PFSK-1 (cell line): ENCODE data around the gene GMFB.

Experiments
- FOXP2 ChIP-seq: optimal IDR thresholded peaks from 2 replicates; pipeline ENCODE3; 2011; ENCODE audit warnings: borderline replicate concordance, control low read depth, inconsistent platforms; ENCODE audit not compliant: insufficient read depth; ENCODE audit errors: extremely low read length, extremely low read depth
- POLR2AphosphoS5 ChIP-seq: IDR thresholded peaks from 2 replicates; pipeline ENCODE4 v1.6.1; 2012; ENCODE audit warnings: low read depth, mild to moderate bottlenecking, control low read depth, low read length, moderate library complexity
- SIN3A ChIP-seq: IDR thresholded peaks from 2 replicates; pipeline ENCODE4 v1.6.1; 2012; ENCODE audit warnings: mild to moderate bottlenecking, low read length, moderate library complexity, borderline replicate concordance; ENCODE audit not compliant: insufficient read depth
- TAF1 ChIP-seq: IDR thresholded peaks from 2 replicates; pipeline ENCODE4 v1.6.1; 2012; ENCODE audit warnings: low read length, control low read depth, borderline replicate concordance; ENCODE audit not compliant: insufficient read depth
- TF ChIP-seq, protein P1 (sequence below), 2 experiments: IDR thresholded peaks; 2 replicates each; pipeline versions ENCODE4 v1.6.1 to v1.8.0; 2011 to 2012; ENCODE audit warnings: low read depth in 2 of 2, low read length in 2 of 2, control low read depth in 1 of 2, inconsistent platforms in 1 of 2, mild to moderate bottlenecking in 1 of 2, moderate library complexity in 1 of 2; ENCODE audit not compliant: insufficient read depth in 1 of 2

GMFB gene

DNA sequence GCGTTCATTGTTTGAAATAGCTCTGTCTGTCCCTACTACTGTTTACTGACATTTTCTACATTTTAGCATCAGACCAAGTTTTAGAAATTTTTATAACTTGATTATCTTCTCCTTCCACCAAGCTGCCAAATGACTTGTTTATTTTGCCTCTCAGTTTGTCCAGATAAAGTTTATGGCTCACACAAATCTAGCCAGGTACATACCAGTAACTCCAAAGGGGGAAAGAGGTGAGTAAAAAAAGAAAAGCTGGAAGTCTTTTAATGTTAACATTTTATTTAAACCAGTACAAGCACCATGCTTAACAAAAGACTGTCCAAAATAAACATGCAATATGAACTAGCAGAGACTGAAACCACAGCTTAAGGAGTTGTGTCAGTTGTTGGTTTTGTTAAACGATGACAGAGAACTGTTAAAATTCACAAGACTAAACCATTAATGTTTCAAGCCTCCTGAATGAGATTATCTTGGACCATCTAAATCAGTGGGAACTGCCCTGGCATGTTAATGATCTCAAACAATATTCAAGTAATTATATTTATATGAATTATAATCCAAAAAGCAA is 14.5 kb downstream of the GMFB start:
- no peak for TF ChIP-seq TAF1
- TF ChIP-seq FOXP2, result no peak
- TF ChIP-seq SIN3A, result no peak
- no peak for TF ChIP-seq POLR2AphosphoS5
- TF ChIP-seq, protein P1, sequence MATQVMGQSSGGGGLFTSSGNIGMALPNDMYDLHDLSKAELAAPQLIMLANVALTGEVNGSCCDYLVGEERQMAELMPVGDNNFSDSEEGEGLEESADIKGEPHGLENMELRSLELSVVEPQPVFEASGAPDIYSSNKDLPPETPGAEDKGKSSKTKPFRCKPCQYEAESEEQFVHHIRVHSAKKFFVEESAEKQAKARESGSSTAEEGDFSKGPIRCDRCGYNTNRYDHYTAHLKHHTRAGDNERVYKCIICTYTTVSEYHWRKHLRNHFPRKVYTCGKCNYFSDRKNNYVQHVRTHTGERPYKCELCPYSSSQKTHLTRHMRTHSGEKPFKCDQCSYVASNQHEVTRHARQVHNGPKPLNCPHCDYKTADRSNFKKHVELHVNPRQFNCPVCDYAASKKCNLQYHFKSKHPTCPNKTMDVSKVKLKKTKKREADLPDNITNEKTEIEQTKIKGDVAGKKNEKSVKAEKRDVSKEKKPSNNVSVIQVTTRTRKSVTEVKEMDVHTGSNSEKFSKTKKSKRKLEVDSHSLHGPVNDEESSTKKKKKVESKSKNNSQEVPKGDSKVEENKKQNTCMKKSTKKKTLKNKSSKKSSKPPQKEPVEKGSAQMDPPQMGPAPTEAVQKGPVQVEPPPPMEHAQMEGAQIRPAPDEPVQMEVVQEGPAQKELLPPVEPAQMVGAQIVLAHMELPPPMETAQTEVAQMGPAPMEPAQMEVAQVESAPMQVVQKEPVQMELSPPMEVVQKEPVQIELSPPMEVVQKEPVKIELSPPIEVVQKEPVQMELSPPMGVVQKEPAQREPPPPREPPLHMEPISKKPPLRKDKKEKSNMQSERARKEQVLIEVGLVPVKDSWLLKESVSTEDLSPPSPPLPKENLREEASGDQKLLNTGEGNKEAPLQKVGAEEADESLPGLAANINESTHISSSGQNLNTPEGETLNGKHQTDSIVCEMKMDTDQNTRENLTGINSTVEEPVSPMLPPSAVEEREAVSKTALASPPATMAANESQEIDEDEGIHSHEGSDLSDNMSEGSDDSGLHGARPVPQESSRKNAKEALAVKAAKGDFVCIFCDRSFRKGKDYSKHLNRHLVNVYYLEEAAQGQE (IDR thresholded peaks at IDR 0.05; ENCODE audit: insufficient read depth in 1 of 2, low read depth in 2 of 2, low read length in 2 of 2), result no peak

DNA sequence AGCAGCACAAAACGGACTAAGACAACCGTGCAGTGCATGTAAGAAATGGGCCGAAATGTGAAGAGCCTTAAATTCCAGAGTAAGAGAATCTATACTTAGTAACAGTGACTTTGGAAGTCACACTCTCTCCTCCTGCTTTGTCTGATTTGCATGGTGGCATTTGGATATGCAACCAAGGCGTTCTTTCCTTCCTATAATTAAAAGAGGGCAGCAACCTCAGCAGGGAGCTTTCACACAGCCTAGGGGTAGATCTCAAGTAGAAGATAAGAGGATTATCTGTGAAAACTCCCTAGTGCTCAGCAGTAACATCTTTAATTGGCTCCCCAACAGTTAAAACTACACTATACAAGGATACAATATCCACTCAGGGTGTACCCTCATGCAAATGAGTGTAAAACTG is 16.5 kb downstream of the GMFB start:
- no peak for TF ChIP-seq FOXP2
- TF ChIP-seq, protein P1 (IDR thresholded peaks at IDR 0.05; ENCODE audit: insufficient read depth in 1 of 2, low read depth in 2 of 2, low read length in 2 of 2), result no peak
- TF ChIP-seq SIN3A, result no peak
- TF ChIP-seq TAF1, result no peak
- TF ChIP-seq POLR2AphosphoS5, result no peak

DNA sequence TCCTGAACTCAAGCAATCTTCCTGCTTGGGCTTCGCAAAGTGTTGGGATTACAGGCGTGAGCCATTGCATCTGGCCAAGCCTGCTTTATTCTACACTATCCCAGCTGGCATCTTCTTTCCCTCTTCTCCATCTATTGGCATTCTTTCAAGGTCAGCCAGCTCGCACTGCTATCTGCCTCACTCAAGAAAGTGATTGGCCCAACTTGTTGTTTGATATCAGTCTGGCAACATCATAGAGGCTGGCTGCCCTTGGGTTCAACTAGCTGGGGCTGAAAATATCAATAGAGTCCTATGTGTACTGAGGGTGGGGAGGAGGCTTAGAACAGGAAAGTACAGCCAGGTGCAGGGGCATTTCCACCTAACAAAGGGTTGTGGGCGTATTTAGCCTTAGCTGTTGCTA is 17.1 kb downstream of the GMFB start:
- TF ChIP-seq FOXP2 (no peak), POLR2AphosphoS5 (no peak), SIN3A (no peak), TAF1 (no peak)
- TF ChIP-seq, protein P1 (IDR thresholded peaks at IDR 0.05; ENCODE audit: insufficient read depth in 1 of 2, low read depth in 2 of 2, low read length in 2 of 2), result no peak

DNA sequence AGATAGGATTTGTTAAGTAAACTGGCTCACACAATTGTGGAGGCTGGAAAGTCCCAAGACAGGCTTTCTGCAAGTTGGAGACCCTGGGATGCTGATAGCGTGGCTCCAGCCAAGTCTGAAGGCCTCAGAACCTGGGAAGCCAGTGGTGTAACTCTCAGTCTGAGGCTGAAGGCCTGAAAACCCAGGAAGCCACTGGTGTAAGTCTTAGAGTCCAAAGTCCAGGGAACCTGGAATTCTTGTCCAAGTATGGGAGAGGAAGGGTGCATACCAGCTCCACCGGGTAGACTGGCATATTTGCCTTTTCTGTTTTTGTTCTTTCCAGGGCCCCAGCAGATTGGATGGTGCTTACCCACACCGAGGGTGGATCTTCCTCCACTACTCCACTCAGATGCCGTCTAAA is 18.1 kb downstream of the GMFB start:
- TF ChIP-seq TAF1, result no peak
- TF ChIP-seq, protein P1 (IDR thresholded peaks at IDR 0.05; ENCODE audit: insufficient read depth in 1 of 2, low read depth in 2 of 2, low read length in 2 of 2), result no peak
- TF ChIP-seq FOXP2, result no peak
- TF ChIP-seq POLR2AphosphoS5, result no peak
- no peak for TF ChIP-seq SIN3A

DNA sequence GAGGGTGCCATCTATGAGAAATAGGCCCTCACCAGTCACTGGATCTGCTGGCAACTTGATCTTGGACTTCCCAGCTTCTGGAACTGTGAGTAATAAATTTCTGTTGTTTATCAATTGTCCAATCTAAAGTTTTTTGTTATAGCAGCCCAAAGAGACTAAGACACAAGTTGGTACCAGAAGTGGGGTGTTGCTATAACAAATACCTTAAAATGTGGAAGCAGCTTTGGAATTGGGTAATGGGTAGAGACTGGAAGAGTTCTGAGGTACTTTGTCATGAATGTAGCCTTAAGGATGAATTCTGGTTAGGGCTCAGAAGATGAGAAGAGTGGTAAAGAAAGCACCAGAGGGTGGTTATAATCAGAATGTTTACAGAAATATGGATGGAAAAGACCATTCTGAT is 21.5 kb downstream of the GMFB start:
- TF ChIP-seq TAF1 (no peak), POLR2AphosphoS5 (no peak), FOXP2 (no peak), SIN3A (no peak)
- TF ChIP-seq, protein P1 (IDR thresholded peaks at IDR 0.05; ENCODE audit: insufficient read depth in 1 of 2, low read depth in 2 of 2, low read length in 2 of 2), result no peak
